ENCODE data around the gene STYXL1.

GRCh38 chr7:75968012-75968411 lies 79.8 kb downstream of the STYXL1 start:
- TF ChIP-seq, protein P1, sequence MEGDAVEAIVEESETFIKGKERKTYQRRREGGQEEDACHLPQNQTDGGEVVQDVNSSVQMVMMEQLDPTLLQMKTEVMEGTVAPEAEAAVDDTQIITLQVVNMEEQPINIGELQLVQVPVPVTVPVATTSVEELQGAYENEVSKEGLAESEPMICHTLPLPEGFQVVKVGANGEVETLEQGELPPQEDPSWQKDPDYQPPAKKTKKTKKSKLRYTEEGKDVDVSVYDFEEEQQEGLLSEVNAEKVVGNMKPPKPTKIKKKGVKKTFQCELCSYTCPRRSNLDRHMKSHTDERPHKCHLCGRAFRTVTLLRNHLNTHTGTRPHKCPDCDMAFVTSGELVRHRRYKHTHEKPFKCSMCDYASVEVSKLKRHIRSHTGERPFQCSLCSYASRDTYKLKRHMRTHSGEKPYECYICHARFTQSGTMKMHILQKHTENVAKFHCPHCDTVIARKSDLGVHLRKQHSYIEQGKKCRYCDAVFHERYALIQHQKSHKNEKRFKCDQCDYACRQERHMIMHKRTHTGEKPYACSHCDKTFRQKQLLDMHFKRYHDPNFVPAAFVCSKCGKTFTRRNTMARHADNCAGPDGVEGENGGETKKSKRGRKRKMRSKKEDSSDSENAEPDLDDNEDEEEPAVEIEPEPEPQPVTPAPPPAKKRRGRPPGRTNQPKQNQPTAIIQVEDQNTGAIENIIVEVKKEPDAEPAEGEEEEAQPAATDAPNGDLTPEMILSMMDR (IDR thresholded peaks at IDR 0.05) = no peak
- TF ChIP-seq EZH2 (IDR thresholded peaks at IDR 0.05) (no peak), EZH2phosphoT487 (IDR thresholded peaks at IDR 0.05) (no peak)

All from neural progenitor cell (in vitro differentiated cells).